ENCODE data around the gene LRRC74B.
"Not testable (repeated sequence)": the region's sequence is repeated elsewhere in the genome, so short reads cannot be mapped to it uniquely, and the experiment has no call there.

- TF ChIP-seq POLR2A, CTCF, POLR2AphosphoS5, EP300 (IDR thresholded peaks at IDR 0.05): not testable (repeated sequence)
These were observed 16.0 kb downstream of the LRRC74B start for GRCh38 chr22:21061660-21062321.

All from gastroesophageal sphincter (tissue), 3 donors.